ENCODE measurements around the gene ARHGAP26. TPM values are rescaled to one million over a fixed set of nuclear protein-coding genes. Genes with fewer than 3 reads are reported as not detected.

ARHGAP26 gene
- total RNA-seq, 1 experiment from 2014 or later, result 65.5 TPM

GRCh38 chr5:142918959-142919635 lies 148.9 kb downstream of the ARHGAP26 start:
- no peak for TF ChIP-seq POLR2AphosphoS5 (IDR thresholded peaks at IDR 0.05; ENCODE audit: low read depth, low read length)
- no peak for TF ChIP-seq REST (IDR thresholded peaks at IDR 0.05; ENCODE audit: insufficient read depth in 1 of 2, low read depth in 2 of 2, low read length in 1 of 2)
- TF ChIP-seq CTCF (IDR thresholded peaks at IDR 0.05), result no peak
- TF ChIP-seq SIN3A (IDR thresholded peaks at IDR 0.05; ENCODE audit: borderline replicate concordance, insufficient read depth, low read depth, low read length), result no peak
- TF ChIP-seq TCF7L2 (IDR thresholded peaks at IDR 0.05; ENCODE audit: low read depth, low read length), result no peak
- Histone ChIP-seq H3K9me3 (ENCODE audit: control insufficient read depth, insufficient read depth, low read depth, low read length) (no peaks in the 10 kb centered on the region), H3K27me3 (ENCODE audit: control insufficient read depth, insufficient read depth, low read length) (no peaks in the 10 kb centered on the region), H3K27ac (ENCODE audit: low read length) (no peak overlapping the region), H3K4me3 (ENCODE audit: low read depth in 2 of 2, low read length in 2 of 2) (no peak overlapping the region), H3K4me1 (ENCODE audit: control insufficient read depth, insufficient read depth, low read length) (no peaks in the 10 kb centered on the region), H3K36me3 (ENCODE audit: control insufficient read depth, insufficient read depth, low read length) (peaks cover 2% of the 10 kb centered on the region; the same call in 1 of the 2 replicates)
- intact Hi-C loops (cut with micrococcal nuclease; ENCODE audit: unreplicated experiment) (no loop called here), in situ Hi-C loops (cut with HindIII; ENCODE audit: low pct_unique_long_range_greater_than_20kb, low sequenced_read_pairs) (no loop called here)
- DNase-seq (ENCODE audit: low read depth, low spot score) (no peak), ATAC-seq (no peak)
- no TSS peak for BruUV-seq (replicated peaks)
- CTCF ChIA-PET, result no interaction called here
- POLR2A ChIA-PET, result no interaction called here

- no peak overlapping the region for H3K27ac ChIP-seq (ENCODE audit: low read length)
- intact Hi-C loops (cut with micrococcal nuclease; ENCODE audit: unreplicated experiment), result loop anchor here (5.0 kb wide), 1 partner anchor 906 kb away; no protein-coding TSS in a partner anchor
- CTCF ChIA-PET, result interaction anchor here (0.5 kb wide), 1 partner anchor 82 kb away, joined by 4 read pairs; no protein-coding TSS in a partner anchor
Measured at GRCh38 chr5:142920849-142921612, 150.9 kb downstream of the ARHGAP26 start.

More at GRCh38 chr5:142920849-142921612, 150.9 kb downstream of the ARHGAP26 start:
- Histone ChIP-seq H3K9me3 (ENCODE audit: control insufficient read depth, insufficient read depth, low read depth, low read length) (no peaks in the 10 kb centered on the region), H3K4me1 (ENCODE audit: control insufficient read depth, insufficient read depth, low read length) (no peaks in the 10 kb centered on the region), H3K4me3 (ENCODE audit: low read depth in 2 of 2, low read length in 2 of 2) (no peak overlapping the region), H3K36me3 (ENCODE audit: control insufficient read depth, insufficient read depth, low read length) (peaks cover 2% of the 10 kb centered on the region; the same call in 1 of the 2 replicates), H3K27me3 (ENCODE audit: control insufficient read depth, insufficient read depth, low read length) (no peaks in the 10 kb centered on the region)
- DNase-seq (ENCODE audit: low read depth, low spot score), result no peak
- POLR2A ChIA-PET, result no interaction called here
- ATAC-seq, result no peak
- TF ChIP-seq REST (IDR thresholded peaks at IDR 0.05; ENCODE audit: insufficient read depth in 1 of 2, low read depth in 2 of 2, low read length in 1 of 2) (no peak), CTCF (IDR thresholded peaks at IDR 0.05) (no peak), POLR2AphosphoS5 (IDR thresholded peaks at IDR 0.05; ENCODE audit: low read depth, low read length) (no peak), TCF7L2 (IDR thresholded peaks at IDR 0.05; ENCODE audit: low read depth, low read length) (no peak), SIN3A (IDR thresholded peaks at IDR 0.05; ENCODE audit: borderline replicate concordance, insufficient read depth, low read depth, low read length) (no peak)
- BruUV-seq (replicated peaks), result no TSS peak
- in situ Hi-C loops (cut with HindIII; ENCODE audit: low pct_unique_long_range_greater_than_20kb, low sequenced_read_pairs), result no loop called here
